Vagina (tissue), 2 donors: ENCODE data around the gene CAP2.

Experiments used
- CTCF ChIP-seq, 3 experiments: fragments of 450-650 bp in 2 of 3; fragments of 200-600 bp in 1 of 3; sonication (generic) in 1 of 3; IDR thresholded peaks; one replicate each; pipeline ENCODE4 v1.5.1; 2017 to 2019; ENCODE audit warnings: antibody characterized with exemption in 3 of 3, mild to moderate bottlenecking in 2 of 3, moderate library complexity in 2 of 3
- POLR2A ChIP-seq, 2 donors: fragments of 450-650 bp; IDR thresholded peaks; one replicate each; pipeline ENCODE4 v1.6.1; 2017; ENCODE audit warnings: antibody characterized with exemption in 2 of 2, mild to moderate bottlenecking in 2 of 2, moderate library complexity in 2 of 2
- POLR2AphosphoS5 ChIP-seq, 2 donors: sonication (generic); formaldehyde crosslinking; IDR thresholded peaks; one replicate each; pipeline ENCODE4 v1.9.0; 2017; ENCODE audit warnings: antibody characterized with exemption in 2 of 2, mild to moderate bottlenecking in 2 of 2, low read depth in 1 of 2; ENCODE audit not compliant: insufficient read depth in 1 of 2

- TF ChIP-seq CTCF (IDR thresholded peaks at IDR 0.05), result no peak
- TF ChIP-seq POLR2AphosphoS5 (IDR thresholded peaks at IDR 0.05; ENCODE audit: insufficient read depth in 1 of 2, low read depth in 1 of 2), result no peak
- TF ChIP-seq POLR2A (IDR thresholded peaks at IDR 0.05), result no peak
Measured at GRCh38 chr6:17397764-17398194, 4.4 kb downstream of the CAP2 start.
